Inflammatory macrophage (primary cell): Measurements from ENCODE around the gene TMEM203.
"Not testable (repeated sequence)": the region's sequence is repeated elsewhere in the genome, so short reads cannot be mapped to it uniquely, and the experiment has no call there.

Experiments used
- DNase-seq, 2 donors: peaks; one replicate each; pipeline ENCODE4 v3.0.0-alpha.2; 2020 to 2022
- total RNA-seq, 18 experiments: gene quantifications; one replicate each; lab custom pipeline; 2026; ENCODE audit warnings: mixed read lengths in 6 of 18, inconsistent platforms in 2 of 18; lab: John Stamatoyannopoulos, UW

The TMEM203 gene
- total RNA-seq: 4.9 to 25.7 (median 18.0) reads per million in 18 experiments

GRCh38 chr9:137205126-137206069, at the start of gene TMEM203, which contains the start of gene NDOR1:
Gene TMEM203 (minus strand): TSS chr9:137205648. CDS start chr9:137205414, 234 bp downstream.
Gene NDOR1 (plus strand): TSS chr9:137205700. CDS start chr9:137205778, 78 bp downstream.
- DNase-seq: peak; percentile 84 to 91

GRCh38 chr9:137254624-137255447, 49.4 kb upstream of the TMEM203 start, which contains the start of gene NELFB:
Gene NELFB (plus strand): TSS chr9:137255327.
- DNase-seq: peak; percentile 90 to 91

- no peak for DNase-seq
These were observed 48.5 kb upstream of the TMEM203 start for GRCh38 chr9:137253717-137254623.

GRCh38 chr9:137252555-137253506, 47.4 kb upstream of the TMEM203 start:
- no peak for DNase-seq

- no peak for DNase-seq
These were observed 46.2 kb upstream of the TMEM203 start for GRCh38 chr9:137251490-137252268.

GRCh38 chr9:137251194-137251461, 45.7 kb upstream of the TMEM203 start, which contains the start of gene STPG3:
Gene STPG3 (plus strand): TSS chr9:137251286. CDS start chr9:137251287, 1 bp downstream.
- DNase-seq: no peak

GRCh38 chr9:137250329-137251193, 45.1 kb upstream of the TMEM203 start:
- DNase-seq: no peak

- no peak for DNase-seq
These were observed 42.4 kb upstream of the TMEM203 start for GRCh38 chr9:137247916-137248175.

- DNase-seq: no peak
These were observed 41.9 kb upstream of the TMEM203 start for GRCh38 chr9:137247135-137247915.

GRCh38 chr9:137245450-137246421, 40.3 kb upstream of the TMEM203 start:
- DNase-seq: no peak

GRCh38 chr9:137244486-137245449, 39.3 kb upstream of the TMEM203 start:
- no peak for DNase-seq

- no peak for DNase-seq
These were observed 38.4 kb upstream of the TMEM203 start for GRCh38 chr9:137243626-137244485.

GRCh38 chr9:137243266-137243625, 37.8 kb upstream of the TMEM203 start:
- DNase-seq: not testable (repeated sequence)

GRCh38 chr9:137242269-137243203, 37.1 kb upstream of the TMEM203 start:
- DNase-seq: no peak
